OCI-LY1 (cell line): ENCODE measurements around the gene RILPL2.
"Not testable (repeated sequence)": the region's sequence is repeated elsewhere in the genome, so short reads cannot be mapped to it uniquely, and the experiment has no call there.

Experiments
- H2AFZ ChIP-seq: fragments of 200-600 bp; sonication (generic), shearing (Covaris generic); 2 replicates; pipeline ENCODE4 v1.6.0; 2014; ENCODE audit warnings: antibody characterized with exemption, mild to moderate bottlenecking, low read length
- H3F3A ChIP-seq: fragments of 200-600 bp; sonication (generic), shearing (Covaris generic); 2 replicates; pipeline ENCODE4 v1.6.0; 2014; ENCODE audit warnings: mild to moderate bottlenecking, antibody characterized with exemption, low read length, moderate library complexity; ENCODE audit not compliant: insufficient read depth
- H3K27ac ChIP-seq: fragments of 200-600 bp; sonication (generic); 2 replicates; pipeline ENCODE4 v1.5.1; 2014; ENCODE audit warnings: low read length, mixed run types, mild to moderate bottlenecking, low read depth; ENCODE audit not compliant: poor library complexity, severe bottlenecking
- H3K27me3 ChIP-seq: fragments of 200-600 bp; sonication (generic); 2 replicates; pipeline ENCODE4 v1.6.0; 2014; ENCODE audit warnings: antibody characterized with exemption, mild to moderate bottlenecking, low read length, moderate library complexity; ENCODE audit not compliant: insufficient read depth
- H3K36me3 ChIP-seq: fragments of 200-600 bp; sonication (generic); 2 replicates; pipeline ENCODE4 v1.6.1; 2014; ENCODE audit warnings: mild to moderate bottlenecking, antibody characterized with exemption, low read length, moderate library complexity, mixed read lengths; ENCODE audit not compliant: insufficient read depth
- H3K4me1 ChIP-seq: fragments of 200-600 bp; sonication (generic); 2 replicates; pipeline ENCODE4 v1.5.1; 2014; ENCODE audit warnings: mild to moderate bottlenecking, low read length, moderate library complexity; ENCODE audit not compliant: insufficient read depth, severe bottlenecking
- H3K4me2 ChIP-seq: fragments of 200-600 bp; sonication (generic), shearing (Covaris generic); 2 replicates; pipeline ENCODE4 v1.6.1; 2014; ENCODE audit warnings: low read length
- H3K4me3 ChIP-seq: fragments of 200-600 bp; sonication (generic); 2 replicates; pipeline ENCODE4 v1.5.1; 2014; ENCODE audit warnings: low read length, low read depth, mild to moderate bottlenecking, mixed read lengths; ENCODE audit not compliant: poor library complexity, severe bottlenecking
- H3K79me2 ChIP-seq: fragments of 200-600 bp; shearing (Covaris generic); 2 replicates; pipeline ENCODE4 v1.6.1; 2016; ENCODE audit warnings: mixed run types, low read length, mixed read lengths; ENCODE audit not compliant: insufficient read depth
- H3K9ac ChIP-seq: fragments of 200-600 bp; sonication (generic), shearing (Covaris generic); 2 replicates; pipeline ENCODE4 v1.6.1; 2014; ENCODE audit warnings: mild to moderate bottlenecking, low read length, mixed read lengths
- H3K9me2 ChIP-seq: fragments of 200-600 bp; sonication (generic), shearing (Covaris generic); 2 replicates; pipeline ENCODE4 v1.6.1; 2014; ENCODE audit warnings: low read depth, mild to moderate bottlenecking, low read length, mixed read lengths
- H3K9me3 ChIP-seq: fragments of 200-600 bp; shearing (Covaris generic); 2 replicates; pipeline ENCODE4 v1.6.1; 2014; ENCODE audit warnings: low read length, mixed read lengths
- H4K20me1 ChIP-seq: fragments of 200-600 bp; sonication (generic), shearing (Covaris generic); 2 replicates; pipeline ENCODE4 v1.6.0; 2016; ENCODE audit warnings: mild to moderate bottlenecking, low read length; ENCODE audit not compliant: insufficient read depth
- EZH2 ChIP-seq: fragments of 200-600 bp; sonication (generic), shearing (Covaris generic); IDR thresholded peaks from 2 replicates; pipeline ENCODE4 v1.8.0; 2017; ENCODE audit warnings: borderline replicate concordance, mixed run types, mild to moderate bottlenecking, antibody characterized with exemption, low read length, moderate library complexity, mixed read lengths
- TF ChIP-seq, protein P1 (sequence below): fragments of 200-600 bp; sonication (generic), shearing (Covaris generic); IDR thresholded peaks from 2 replicates; pipeline ENCODE4 v1.5.1; 2017; ENCODE audit warnings: mild to moderate bottlenecking, antibody characterized with exemption, low read length, moderate library complexity, mixed read lengths

RILPL2 gene

DNA sequence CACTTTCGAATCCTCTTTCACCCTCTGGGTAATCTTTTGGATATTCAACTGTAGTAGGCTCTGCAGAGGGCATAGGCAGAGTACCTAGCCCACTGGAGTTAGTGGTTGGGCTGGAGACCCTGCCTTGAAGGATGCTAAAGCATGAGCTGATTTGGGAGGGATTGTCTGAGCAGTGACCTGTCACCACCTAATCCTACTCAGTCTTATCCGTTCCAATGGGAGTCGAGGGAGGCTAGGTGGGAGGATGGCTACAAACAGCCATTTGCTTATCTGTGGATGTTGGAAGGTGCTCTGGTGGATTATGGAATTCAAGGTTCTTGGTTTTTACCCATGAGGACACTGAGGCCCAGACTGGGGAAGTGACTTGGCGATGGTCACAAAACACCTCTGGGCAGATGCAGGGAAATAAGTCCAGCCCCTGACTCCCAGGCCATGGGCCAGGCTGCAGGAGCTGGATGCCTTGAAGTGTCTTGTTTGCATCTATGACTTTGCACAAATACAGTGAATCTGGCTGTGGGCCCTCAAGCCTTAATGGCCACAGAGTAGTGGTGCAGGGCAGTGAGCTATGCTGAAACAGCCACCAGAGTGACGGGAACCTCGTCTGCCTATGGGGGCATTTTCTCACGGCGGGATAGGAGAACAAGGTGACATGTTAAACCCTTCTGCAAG lies 48.8 kb downstream of the RILPL2 start:
- peaks cover 24% of the 10 kb centered on the region for H3K36me3 ChIP-seq
- peaks cover 24% of the 10 kb centered on the region for H3K79me2 ChIP-seq
- H3K4me1 ChIP-seq, result peaks cover 42% of the 10 kb centered on the region
- H3K9me2 ChIP-seq, result no peaks in the 10 kb centered on the region
- peak overlapping the region; percentile 81 for H3K4me3 ChIP-seq
- H3K9me3 ChIP-seq, result no peaks in the 10 kb centered on the region
- no peaks in the 10 kb centered on the region for H3F3A ChIP-seq
- H3K27me3 ChIP-seq, result no peaks in the 10 kb centered on the region
- H3K27ac ChIP-seq, result peak overlapping the region; percentile 74
- no peak overlapping the region for H2AFZ ChIP-seq
- TF ChIP-seq, protein P1, sequence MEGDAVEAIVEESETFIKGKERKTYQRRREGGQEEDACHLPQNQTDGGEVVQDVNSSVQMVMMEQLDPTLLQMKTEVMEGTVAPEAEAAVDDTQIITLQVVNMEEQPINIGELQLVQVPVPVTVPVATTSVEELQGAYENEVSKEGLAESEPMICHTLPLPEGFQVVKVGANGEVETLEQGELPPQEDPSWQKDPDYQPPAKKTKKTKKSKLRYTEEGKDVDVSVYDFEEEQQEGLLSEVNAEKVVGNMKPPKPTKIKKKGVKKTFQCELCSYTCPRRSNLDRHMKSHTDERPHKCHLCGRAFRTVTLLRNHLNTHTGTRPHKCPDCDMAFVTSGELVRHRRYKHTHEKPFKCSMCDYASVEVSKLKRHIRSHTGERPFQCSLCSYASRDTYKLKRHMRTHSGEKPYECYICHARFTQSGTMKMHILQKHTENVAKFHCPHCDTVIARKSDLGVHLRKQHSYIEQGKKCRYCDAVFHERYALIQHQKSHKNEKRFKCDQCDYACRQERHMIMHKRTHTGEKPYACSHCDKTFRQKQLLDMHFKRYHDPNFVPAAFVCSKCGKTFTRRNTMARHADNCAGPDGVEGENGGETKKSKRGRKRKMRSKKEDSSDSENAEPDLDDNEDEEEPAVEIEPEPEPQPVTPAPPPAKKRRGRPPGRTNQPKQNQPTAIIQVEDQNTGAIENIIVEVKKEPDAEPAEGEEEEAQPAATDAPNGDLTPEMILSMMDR, result no peak
- no peak for TF ChIP-seq EZH2
- no peaks in the 10 kb centered on the region for H4K20me1 ChIP-seq
- H3K9ac ChIP-seq, result peak overlapping the region; percentile 90
- peak overlapping the region; percentile 98 for H3K4me2 ChIP-seq

DNA sequence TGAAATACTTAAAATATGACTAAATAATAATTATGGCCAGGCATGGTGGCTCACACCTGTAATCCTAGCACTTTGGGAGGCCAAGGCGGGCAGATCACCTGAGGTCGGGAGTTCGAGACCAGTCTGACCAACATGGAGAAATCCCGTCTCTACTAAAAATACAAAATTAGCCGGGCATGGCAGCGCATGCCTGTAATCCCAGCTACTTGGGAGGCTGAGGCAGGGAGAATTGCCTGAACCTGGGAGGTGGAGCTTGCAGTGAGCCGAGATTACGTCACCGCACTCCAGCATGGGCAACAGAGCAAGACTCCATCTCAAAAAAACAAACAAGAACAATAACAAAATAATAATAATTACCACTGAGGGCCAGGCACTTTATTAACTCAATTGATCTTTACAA lies 50.9 kb downstream of the RILPL2 start:
- H3K79me2 ChIP-seq, result peaks cover 24% of the 10 kb centered on the region
- H4K20me1 ChIP-seq, H3K9me2 ChIP-seq, H2AFZ ChIP-seq, H3K9ac ChIP-seq, H3K4me3 ChIP-seq, H3F3A ChIP-seq, H3K36me3 ChIP-seq, H3K27ac ChIP-seq, H3K9me3 ChIP-seq, H3K27me3 ChIP-seq: not testable (repeated sequence)
- peaks cover 40% of the 10 kb centered on the region for H3K4me1 ChIP-seq
- peak overlapping the region; percentile 95 for H3K4me2 ChIP-seq

DNA sequence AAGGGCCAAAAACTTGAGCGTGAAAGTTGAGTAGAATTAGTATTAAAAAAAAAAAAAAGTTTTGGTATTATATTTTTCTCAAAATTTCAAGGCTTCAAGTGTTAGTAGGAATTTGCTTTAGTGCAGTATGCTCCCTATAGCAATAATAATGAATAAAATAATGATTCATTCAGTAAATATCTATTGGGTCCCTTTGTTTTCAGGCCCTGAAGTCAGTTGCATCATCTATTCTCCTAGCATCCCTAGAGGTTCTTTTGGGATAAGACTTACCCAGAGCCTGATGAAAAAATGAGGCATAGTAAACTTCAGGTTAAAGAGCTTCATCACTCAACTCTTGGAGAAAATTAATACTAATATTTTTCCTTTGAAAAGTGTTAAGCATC lies 51.5 kb downstream of the RILPL2 start:
- Histone ChIP-seq H3K9ac (peak overlapping the region; percentile 90), H3K27ac (no peak overlapping the region), H3K9me3 (no peaks in the 10 kb centered on the region), H3K4me1 (peaks cover 35% of the 10 kb centered on the region), H3K79me2 (peaks cover 24% of the 10 kb centered on the region), H3K4me2 (peak overlapping the region; percentile 95), H4K20me1 (no peaks in the 10 kb centered on the region), H3K4me3 (peak overlapping the region; percentile 89), H3K36me3 (no peaks in the 10 kb centered on the region), H2AFZ (no peak overlapping the region), H3K27me3 (no peaks in the 10 kb centered on the region), H3K9me2 (no peaks in the 10 kb centered on the region), H3F3A (no peaks in the 10 kb centered on the region)
- TF ChIP-seq, protein P1, result no peak
- no peak for TF ChIP-seq EZH2
